HepG2 (cell line): ENCODE data around the gene CLEC10A. TPM values are rescaled to one million over a fixed set of nuclear protein-coding genes. Genes with fewer than 3 reads are reported as not detected.
A peak's percentile ranks its signal among the peaks of the same experiment; 100 is the strongest.

Experiments used
- CREM ChIP-seq, 2 experiments: sonication (generic) in 1 of 2; formaldehyde crosslinking in 1 of 2; IDR thresholded peaks; 2 replicates each; pipeline versions ENCODE4 v1.4.0 to v1.6.1; 2016 to 2020; ENCODE audit warnings: antibody characterized with exemption in 1 of 2, mild to moderate bottlenecking in 1 of 2, missing genetic modification reagents in 1 of 2
- LCORL ChIP-seq, 2 experiments: fragments of 450-650 bp in 1 of 2; sonication (generic) in 1 of 2; formaldehyde crosslinking in 1 of 2; IDR thresholded peaks; 2 replicates each; pipeline versions ENCODE4 v1.5.0 to v1.6.1; 2017 to 2020; ENCODE audit warnings: antibody characterized with exemption in 1 of 2, missing genetic modification reagents in 1 of 2
- MED8 ChIP-seq: sonication (generic); formaldehyde crosslinking; IDR thresholded peaks from 2 replicates; pipeline ENCODE4 v1.8.1; 2023; ENCODE audit warnings: mild to moderate bottlenecking, missing genetic modification reagents; ENCODE audit not compliant: insufficient replicate concordance
- NFKB2 ChIP-seq: sonication (generic); formaldehyde crosslinking; IDR thresholded peaks from 2 replicates; pipeline ENCODE4 v1.4.0; 2020; ENCODE audit warnings: missing genetic modification reagents, borderline replicate concordance
- NR2C2 ChIP-seq: sonication (generic); formaldehyde crosslinking; IDR thresholded peaks from 2 replicates; pipeline ENCODE4 v1.4.0; 2020; ENCODE audit warnings: missing genetic modification reagents, mild to moderate bottlenecking, moderate library complexity, borderline replicate concordance
- ZBTB37 ChIP-seq: sonication (generic); formaldehyde crosslinking; IDR thresholded peaks from 2 replicates; pipeline ENCODE4 v1.4.0; 2020; ENCODE audit warnings: mild to moderate bottlenecking, missing genetic modification reagents
- ZBTB7B ChIP-seq: sonication (generic); formaldehyde crosslinking; IDR thresholded peaks from 2 replicates; pipeline ENCODE4 v1.4.0; 2020; ENCODE audit warnings: missing genetic modification reagents
- ZNF232 ChIP-seq: sonication (generic); formaldehyde crosslinking; IDR thresholded peaks from 2 replicates; pipeline ENCODE4 v1.4.0; 2020; ENCODE audit warnings: missing genetic modification reagents, borderline replicate concordance
- ZNF317 ChIP-seq: sonication (generic); formaldehyde crosslinking; IDR thresholded peaks from 2 replicates; pipeline ENCODE4 v1.5.0; 2020; ENCODE audit warnings: mild to moderate bottlenecking, missing genetic modification reagents
- ZNF343 ChIP-seq: sonication (generic); formaldehyde crosslinking; IDR thresholded peaks from 2 replicates; pipeline ENCODE4 v1.4.0; 2020; ENCODE audit warnings: mild to moderate bottlenecking, missing genetic modification reagents
- ZNF557 ChIP-seq: sonication (generic); formaldehyde crosslinking; IDR thresholded peaks from 2 replicates; pipeline ENCODE4 v1.4.0; 2020; ENCODE audit warnings: missing genetic modification reagents
- polyA plus RNA-seq, 8 experiments: library from polyadenylated mRNA; depleted of rRNA in 3 of 8; stranded (reverse) in 7 of 8; unstranded in 1 of 8; fragments of >200 nt; fragmentation: Illumina TruSeq in 4 of 8; extraction: Trizol in 4 of 8; gene quantifications; 2 replicates each; pipeline versions ENCODE4 v1.2.1 to v1.2.3, GENCODE V29; 2011 to 2016; ENCODE audit warnings: low read depth in 4 of 8, missing spikeins in 1 of 8, mixed read lengths in 1 of 8; ENCODE audit not compliant: insufficient read depth in 1 of 8
- total RNA-seq, 5 experiments: library from RNA; depleted of rRNA; stranded (reverse); fragments of >200 nt; fragmentation: Illumina TruSeq; extraction: Trizol; gene quantifications; 2 replicates each; pipeline ENCODE4 v1.2.3, GENCODE V29; 2016; ENCODE audit warnings: low read depth in 1 of 5
- TF ChIP-seq, protein P1 (sequence below): sonication (generic); formaldehyde crosslinking; IDR thresholded peaks from 2 replicates; pipeline ENCODE4 v1.5.1; 2020; ENCODE audit warnings: missing genetic modification reagents, mild to moderate bottlenecking, borderline replicate concordance
- TF ChIP-seq, protein P2 (sequence below): sonication (generic); formaldehyde crosslinking; IDR thresholded peaks from 2 replicates; pipeline ENCODE4 v1.4.0; 2020; ENCODE audit warnings: low read depth, mild to moderate bottlenecking, missing genetic modification reagents
- TF ChIP-seq, protein P3 (sequence below): sonication (generic); formaldehyde crosslinking; IDR thresholded peaks from 2 replicates; pipeline ENCODE4 v1.4.0; 2020; ENCODE audit warnings: missing genetic modification reagents, borderline replicate concordance
- TF ChIP-seq, protein P4 (sequence below), 2 experiments: IDR thresholded peaks; 2 replicates each; pipeline ENCODE4 v1.6.1; 2011 to 2012; ENCODE audit warnings: low read length in 2 of 2, borderline replicate concordance in 1 of 2, low read depth in 1 of 2, mild to moderate bottlenecking in 1 of 2, moderate library complexity in 1 of 2

CLEC10A gene
- total and polyA plus RNA-seq, 2 of the 13 experiments (the other 11 are each of a cell fraction or from before 2014, with no cell fraction given) = 0.33 TPM; not detected in 1

GRCh38 chr17:7114875-7115614, 35.0 kb upstream of the CLEC10A start (continued):
- TF ChIP-seq, protein P1, sequence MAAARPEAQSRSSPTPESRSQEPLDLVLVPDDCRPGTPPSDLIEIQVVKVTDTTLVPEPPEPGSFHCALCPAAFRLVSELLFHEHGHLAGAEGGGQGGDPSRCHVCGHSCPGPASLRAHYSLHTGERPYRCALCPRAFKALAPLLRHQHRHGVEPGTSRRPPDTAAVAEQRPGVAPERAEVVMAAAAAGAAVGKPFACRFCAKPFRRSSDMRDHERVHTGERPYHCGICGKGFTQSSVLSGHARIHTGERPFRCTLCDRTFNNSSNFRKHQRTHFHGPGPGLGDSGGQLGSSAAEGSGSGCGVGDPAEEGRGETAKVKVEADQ (CRISPR knock-in tag) = peak; percentile 5; the same call in 1 of the 2 replicates
- TF ChIP-seq NR2C2 (CRISPR knock-in tag) (0 out of 2 replicates have a peak, but pooled peaks have one; percentile 8), MED8 (CRISPR knock-in tag) (no peak), ZNF317 (CRISPR knock-in tag) (peak; percentile 10; the same call in 1 of the 2 replicates), ZBTB37 (peak; percentile 84; the same call in 1 of the 2 replicates), ZNF343 (CRISPR knock-in tag) (no peak; the same call in 1 of the 2 replicates), LCORL (IDR thresholded peaks at IDR 0.05) (peak; percentile 54; the same call in 1 of the 2 replicates), LCORL (CRISPR knock-in tag; IDR thresholded peaks at IDR 0.05) (peak; percentile 79), ZNF557 (CRISPR knock-in tag) (0 out of 2 replicates have a peak, but pooled peaks have one; percentile 22), NFKB2 (CRISPR knock-in tag) (peak; percentile 74; the same call in 1 of the 2 replicates), ZBTB7B (CRISPR knock-in tag) (peak; percentile 69), CREM (IDR thresholded peaks at IDR 0.05) (peak; percentile 30), CREM (CRISPR knock-in tag; IDR thresholded peaks at IDR 0.05) (no peak), ZNF232 (peak; percentile 32; the same call in 1 of the 2 replicates)
- TF ChIP-seq, protein P2, sequence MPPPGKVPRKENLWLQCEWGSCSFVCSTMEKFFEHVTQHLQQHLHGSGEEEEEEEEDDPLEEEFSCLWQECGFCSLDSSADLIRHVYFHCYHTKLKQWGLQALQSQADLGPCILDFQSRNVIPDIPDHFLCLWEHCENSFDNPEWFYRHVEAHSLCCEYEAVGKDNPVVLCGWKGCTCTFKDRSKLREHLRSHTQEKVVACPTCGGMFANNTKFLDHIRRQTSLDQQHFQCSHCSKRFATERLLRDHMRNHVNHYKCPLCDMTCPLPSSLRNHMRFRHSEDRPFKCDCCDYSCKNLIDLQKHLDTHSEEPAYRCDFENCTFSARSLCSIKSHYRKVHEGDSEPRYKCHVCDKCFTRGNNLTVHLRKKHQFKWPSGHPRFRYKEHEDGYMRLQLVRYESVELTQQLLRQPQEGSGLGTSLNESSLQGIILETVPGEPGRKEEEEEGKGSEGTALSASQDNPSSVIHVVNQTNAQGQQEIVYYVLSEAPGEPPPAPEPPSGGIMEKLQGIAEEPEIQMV (CRISPR knock-in tag) = no peak; the same call in 1 of the 2 replicates
- TF ChIP-seq, protein P3, sequence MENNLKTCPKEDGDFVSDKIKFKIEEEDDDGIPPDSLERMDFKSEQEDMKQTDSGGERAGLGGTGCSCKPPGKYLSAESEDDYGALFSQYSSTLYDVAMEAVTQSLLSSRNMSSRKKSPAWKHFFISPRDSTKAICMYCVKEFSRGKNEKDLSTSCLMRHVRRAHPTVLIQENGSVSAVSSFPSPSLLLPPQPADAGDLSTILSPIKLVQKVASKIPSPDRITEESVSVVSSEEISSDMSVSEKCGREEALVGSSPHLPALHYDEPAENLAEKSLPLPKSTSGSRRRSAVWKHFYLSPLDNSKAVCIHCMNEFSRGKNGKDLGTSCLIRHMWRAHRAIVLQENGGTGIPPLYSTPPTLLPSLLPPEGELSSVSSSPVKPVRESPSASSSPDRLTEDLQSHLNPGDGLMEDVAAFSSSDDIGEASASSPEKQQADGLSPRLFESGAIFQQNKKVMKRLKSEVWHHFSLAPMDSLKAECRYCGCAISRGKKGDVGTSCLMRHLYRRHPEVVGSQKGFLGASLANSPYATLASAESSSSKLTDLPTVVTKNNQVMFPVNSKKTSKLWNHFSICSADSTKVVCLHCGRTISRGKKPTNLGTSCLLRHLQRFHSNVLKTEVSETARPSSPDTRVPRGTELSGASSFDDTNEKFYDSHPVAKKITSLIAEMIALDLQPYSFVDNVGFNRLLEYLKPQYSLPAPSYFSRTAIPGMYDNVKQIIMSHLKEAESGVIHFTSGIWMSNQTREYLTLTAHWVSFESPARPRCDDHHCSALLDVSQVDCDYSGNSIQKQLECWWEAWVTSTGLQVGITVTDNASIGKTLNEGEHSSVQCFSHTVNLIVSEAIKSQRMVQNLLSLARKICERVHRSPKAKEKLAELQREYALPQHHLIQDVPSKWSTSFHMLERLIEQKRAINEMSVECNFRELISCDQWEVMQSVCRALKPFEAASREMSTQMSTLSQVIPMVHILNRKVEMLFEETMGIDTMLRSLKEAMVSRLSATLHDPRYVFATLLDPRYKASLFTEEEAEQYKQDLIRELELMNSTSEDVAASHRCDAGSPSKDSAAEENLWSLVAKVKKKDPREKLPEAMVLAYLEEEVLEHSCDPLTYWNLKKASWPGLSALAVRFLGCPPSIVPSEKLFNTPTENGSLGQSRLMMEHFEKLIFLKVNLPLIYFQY (CRISPR knock-in tag) = 0 out of 2 replicates have a peak, but pooled peaks have one; percentile 68
- TF ChIP-seq, protein P4, sequence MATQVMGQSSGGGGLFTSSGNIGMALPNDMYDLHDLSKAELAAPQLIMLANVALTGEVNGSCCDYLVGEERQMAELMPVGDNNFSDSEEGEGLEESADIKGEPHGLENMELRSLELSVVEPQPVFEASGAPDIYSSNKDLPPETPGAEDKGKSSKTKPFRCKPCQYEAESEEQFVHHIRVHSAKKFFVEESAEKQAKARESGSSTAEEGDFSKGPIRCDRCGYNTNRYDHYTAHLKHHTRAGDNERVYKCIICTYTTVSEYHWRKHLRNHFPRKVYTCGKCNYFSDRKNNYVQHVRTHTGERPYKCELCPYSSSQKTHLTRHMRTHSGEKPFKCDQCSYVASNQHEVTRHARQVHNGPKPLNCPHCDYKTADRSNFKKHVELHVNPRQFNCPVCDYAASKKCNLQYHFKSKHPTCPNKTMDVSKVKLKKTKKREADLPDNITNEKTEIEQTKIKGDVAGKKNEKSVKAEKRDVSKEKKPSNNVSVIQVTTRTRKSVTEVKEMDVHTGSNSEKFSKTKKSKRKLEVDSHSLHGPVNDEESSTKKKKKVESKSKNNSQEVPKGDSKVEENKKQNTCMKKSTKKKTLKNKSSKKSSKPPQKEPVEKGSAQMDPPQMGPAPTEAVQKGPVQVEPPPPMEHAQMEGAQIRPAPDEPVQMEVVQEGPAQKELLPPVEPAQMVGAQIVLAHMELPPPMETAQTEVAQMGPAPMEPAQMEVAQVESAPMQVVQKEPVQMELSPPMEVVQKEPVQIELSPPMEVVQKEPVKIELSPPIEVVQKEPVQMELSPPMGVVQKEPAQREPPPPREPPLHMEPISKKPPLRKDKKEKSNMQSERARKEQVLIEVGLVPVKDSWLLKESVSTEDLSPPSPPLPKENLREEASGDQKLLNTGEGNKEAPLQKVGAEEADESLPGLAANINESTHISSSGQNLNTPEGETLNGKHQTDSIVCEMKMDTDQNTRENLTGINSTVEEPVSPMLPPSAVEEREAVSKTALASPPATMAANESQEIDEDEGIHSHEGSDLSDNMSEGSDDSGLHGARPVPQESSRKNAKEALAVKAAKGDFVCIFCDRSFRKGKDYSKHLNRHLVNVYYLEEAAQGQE (IDR thresholded peaks at IDR 0.05; ENCODE audit: borderline replicate concordance in 1 of 2, low read depth in 1 of 2, low read length in 2 of 2) = peak in 1 of 2 experiments; percentile 6; a peak in 1 of 4 replicates
